ENCODE results near the gene NIP7. TPM values are rescaled to one million over a fixed set of nuclear protein-coding genes. Genes with fewer than 3 reads are reported as not detected.

The NIP7 gene
- total RNA-seq, 1 donor from 2014 or later: 21.9 TPM

- Histone ChIP-seq H3K9me3 (ENCODE audit: control insufficient read depth in 3 of 3, low read length in 3 of 3) (no peaks in the 10 kb centered on the region), H3K4me3 (ENCODE audit: low read length in 3 of 3) (no peak overlapping the region), H3K27ac (ENCODE audit: low read depth, low read length) (no peak overlapping the region), H3K4me1 (ENCODE audit: control insufficient read depth in 3 of 3, insufficient read depth in 3 of 3, low read length in 3 of 3) (no peaks in the 10 kb centered on the region), H3K9ac (ENCODE audit: low read depth in 1 of 3, low read length in 3 of 3) (no peak overlapping the region), H3K36me3 (ENCODE audit: control insufficient read depth in 3 of 3, insufficient read depth in 3 of 3, low read length in 3 of 3) (peaks cover 14 to 43% (median 23%) of the 10 kb centered on the region in 3 donors), H3K27me3 (ENCODE audit: control insufficient read depth in 3 of 3, insufficient read depth in 3 of 3, low read length in 3 of 3) (no peaks in the 10 kb centered on the region)
Measured at GRCh38 chr16:69378036-69378435, 38.5 kb downstream of the NIP7 start.

- Histone ChIP-seq H3K36me3 (ENCODE audit: control insufficient read depth in 3 of 3, insufficient read depth in 3 of 3, low read length in 3 of 3) (peaks cover 18 to 46% (median 24%) of the 10 kb centered on the region in 3 donors), H3K27me3 (ENCODE audit: control insufficient read depth in 3 of 3, insufficient read depth in 3 of 3, low read length in 3 of 3) (no peaks in the 10 kb centered on the region), H3K9me3 (ENCODE audit: control insufficient read depth in 3 of 3, low read length in 3 of 3) (no peaks in the 10 kb centered on the region), H3K27ac (ENCODE audit: low read depth, low read length) (no peak overlapping the region), H3K4me1 (ENCODE audit: control insufficient read depth in 3 of 3, insufficient read depth in 3 of 3, low read length in 3 of 3) (no peaks in the 10 kb centered on the region), H3K4me3 (ENCODE audit: low read length in 3 of 3) (no peak overlapping the region), H3K9ac (ENCODE audit: low read depth in 1 of 3, low read length in 3 of 3) (no peak overlapping the region)
Measured at GRCh38 chr16:69378760-69379159, 39.2 kb downstream of the NIP7 start.

GRCh38 chr16:69381231-69381630 is 41.7 kb downstream of the NIP7 start:
- peaks cover 23 to 50% (median 24%) of the 10 kb centered on the region in 3 donors for H3K36me3 ChIP-seq (ENCODE audit: control insufficient read depth in 3 of 3, insufficient read depth in 3 of 3, low read length in 3 of 3)

GRCh38 chr16:69382421-69382820 is 42.8 kb downstream of the NIP7 start:
- Histone ChIP-seq H3K36me3 (ENCODE audit: control insufficient read depth in 3 of 3, insufficient read depth in 3 of 3, low read length in 3 of 3) (peaks cover 23 to 49% (median 23%) of the 10 kb centered on the region in 3 donors), H3K4me3 (ENCODE audit: low read length in 3 of 3) (no peak overlapping the region), H3K9ac (ENCODE audit: low read depth in 1 of 3, low read length in 3 of 3) (no peak overlapping the region), H3K27me3 (ENCODE audit: control insufficient read depth in 3 of 3, insufficient read depth in 3 of 3, low read length in 3 of 3) (no peaks in the 10 kb centered on the region), H3K4me1 (ENCODE audit: control insufficient read depth in 3 of 3, insufficient read depth in 3 of 3, low read length in 3 of 3) (peaks cover 8 to 11% (median 8%) of the 10 kb centered on the region in 3 donors), H3K9me3 (ENCODE audit: control insufficient read depth in 3 of 3, low read length in 3 of 3) (no peaks in the 10 kb centered on the region), H3K27ac (ENCODE audit: low read depth, low read length) (no peak overlapping the region)

More at GRCh38 chr16:69381231-69381630, 41.7 kb downstream of the NIP7 start:
- Histone ChIP-seq H3K4me1 (ENCODE audit: control insufficient read depth in 3 of 3, insufficient read depth in 3 of 3, low read length in 3 of 3) (peaks cover 8 to 11% (median 8%) of the 10 kb centered on the region in 3 donors), H3K9ac (ENCODE audit: low read depth in 1 of 3, low read length in 3 of 3) (no peak overlapping the region), H3K27me3 (ENCODE audit: control insufficient read depth in 3 of 3, insufficient read depth in 3 of 3, low read length in 3 of 3) (no peaks in the 10 kb centered on the region), H3K4me3 (ENCODE audit: low read length in 3 of 3) (no peak overlapping the region), H3K27ac (ENCODE audit: low read depth, low read length) (no peak overlapping the region), H3K9me3 (ENCODE audit: control insufficient read depth in 3 of 3, low read length in 3 of 3) (no peaks in the 10 kb centered on the region)

- Histone ChIP-seq H3K27me3 (ENCODE audit: control insufficient read depth in 3 of 3, insufficient read depth in 3 of 3, low read length in 3 of 3) (no peaks in the 10 kb centered on the region), H3K9me3 (ENCODE audit: control insufficient read depth in 3 of 3, low read length in 3 of 3) (no peaks in the 10 kb centered on the region), H3K4me1 (ENCODE audit: control insufficient read depth in 3 of 3, insufficient read depth in 3 of 3, low read length in 3 of 3) (peaks cover 8 to 11% (median 8%) of the 10 kb centered on the region in 3 donors), H3K4me3 (ENCODE audit: low read length in 3 of 3) (peak overlapping the region; percentile 79 to 90 (median 84)), H3K36me3 (ENCODE audit: control insufficient read depth in 3 of 3, insufficient read depth in 3 of 3, low read length in 3 of 3) (peaks cover 13 to 29% (median 18%) of the 10 kb centered on the region in 3 donors), H3K27ac (ENCODE audit: low read depth, low read length) (peak overlapping the region; percentile 84), H3K9ac (ENCODE audit: low read depth in 1 of 3, low read length in 3 of 3) (peak overlapping the region; percentile 80 to 92 (median 85))
Measured at GRCh38 chr16:69384974-69385373, 45.4 kb downstream of the NIP7 start.

GRCh38 chr16:69386596-69386995 is 47.0 kb downstream of the NIP7 start:
- Histone ChIP-seq H3K36me3 (ENCODE audit: control insufficient read depth in 3 of 3, insufficient read depth in 3 of 3, low read length in 3 of 3) (peaks cover 13 to 25% (median 15%) of the 10 kb centered on the region in 3 donors), H3K4me1 (ENCODE audit: control insufficient read depth in 3 of 3, insufficient read depth in 3 of 3, low read length in 3 of 3) (peaks cover 8 to 11% (median 8%) of the 10 kb centered on the region in 3 donors), H3K27me3 (ENCODE audit: control insufficient read depth in 3 of 3, insufficient read depth in 3 of 3, low read length in 3 of 3) (no peaks in the 10 kb centered on the region), H3K4me3 (ENCODE audit: low read length in 3 of 3) (peak overlapping the region in 1 of 3 donors; percentile 83), H3K9ac (ENCODE audit: low read depth in 1 of 3, low read length in 3 of 3) (no peak overlapping the region), H3K27ac (ENCODE audit: low read depth, low read length) (no peak overlapping the region), H3K9me3 (ENCODE audit: control insufficient read depth in 3 of 3, low read length in 3 of 3) (no peaks in the 10 kb centered on the region)

Other genes with a start within 250 kb of the NIP7 start
- under 0.01 TPM for gene HAS3, start 234.1 kb upstream of the NIP7 start, total RNA-seq
- 32.4 TPM for gene CHTF8, start 207.2 kb upstream of the NIP7 start, total RNA-seq
- gene UTP4, start 207.1 kb upstream of the NIP7 start, total RNA-seq: 18.3 TPM
- gene SNTB2, start 152.6 kb upstream of the NIP7 start, total RNA-seq: 24.5 TPM
- 25.6 TPM for gene VPS4A, start 28.4 kb upstream of the NIP7 start, total RNA-seq
- gene PDF, start 9.2 kb upstream of the NIP7 start, total RNA-seq: 6.8 TPM
- gene COG8, start 208 bp upstream of the NIP7 start, total RNA-seq: 36.0 TPM
- not detected for gene TMED6, start 12.0 kb downstream of the NIP7 start, total RNA-seq
- 53.2 TPM for gene TERF2, start 46.2 kb downstream of the NIP7 start, total RNA-seq
- gene CYB5B, start 84.8 kb downstream of the NIP7 start, total RNA-seq: 27.7 TPM
- 21.4 TPM for gene NFAT5, start 226.2 kb downstream of the NIP7 start, total RNA-seq

Data from skeletal muscle tissue (tissue), 4 donors.